GM23338 (cell line): Measurements from ENCODE around the gene EXOSC7. TPM values are rescaled to one million over a fixed set of nuclear protein-coding genes. Genes with fewer than 3 reads are reported as not detected.

Experiments used
- ATAC-seq: fragments of 200-7000 bp; cut with Tn5 transposase; 3 replicates; pipeline ENCODE4 v1.9.1; 2020
- DNase-seq: peaks from one replicate; pipeline ENCODE4 v3.0.0-alpha.2; 2015; ENCODE audit warnings: low spot score
- H2AFZ ChIP-seq: fragments of 200-600 bp; sonication (generic); 2 replicates; pipeline ENCODE4 v1.8.0; 2016; ENCODE audit warnings: antibody characterized with exemption, mild to moderate bottlenecking, moderate library complexity
- H3F3A ChIP-seq: fragments of 200-600 bp; sonication (generic); replicated peaks from 2 replicates; pipeline ENCODE4 v1.8.0; 2017; ENCODE audit warnings: antibody characterized with exemption, mixed run types, low read depth
- H3K27ac ChIP-seq: fragments of 200-600 bp; sonication (generic); 2 replicates; pipeline ENCODE4 v1.6.1; 2016; ENCODE audit warnings: low read depth
- H3K27me3 ChIP-seq: fragments of 200-600 bp; sonication (generic); 2 replicates; pipeline ENCODE4 v1.8.0; 2016; ENCODE audit warnings: mild to moderate bottlenecking, mixed run types, moderate library complexity; ENCODE audit not compliant: insufficient read depth
- H3K36me3 ChIP-seq: fragments of 200-600 bp; sonication (generic); 2 replicates; pipeline ENCODE4 v1.8.0; 2016; ENCODE audit warnings: mild to moderate bottlenecking; ENCODE audit not compliant: insufficient read depth
- H3K4me1 ChIP-seq: fragments of 200-600 bp; sonication (generic); 2 replicates; pipeline ENCODE4 v1.8.0; 2016; ENCODE audit warnings: mild to moderate bottlenecking, moderate library complexity; ENCODE audit not compliant: insufficient read depth
- H3K4me2 ChIP-seq: fragments of 200-600 bp; sonication (generic); 2 replicates; pipeline ENCODE4 v1.7.1; 2017; ENCODE audit warnings: mixed run types
- H3K4me3 ChIP-seq: fragments of 200-600 bp; sonication (generic); 2 replicates; pipeline ENCODE4 v1.6.1; 2016; ENCODE audit warnings: mixed run types
- H3K79me2 ChIP-seq: fragments of 200-600 bp; sonication (generic); replicated peaks from 2 replicates; pipeline ENCODE4 v1.8.0; 2017; ENCODE audit warnings: mild to moderate bottlenecking; ENCODE audit not compliant: insufficient read depth
- H3K9me2 ChIP-seq: fragments of 200-600 bp; sonication (generic); 2 replicates; pipeline ENCODE4 v1.8.0; 2017; ENCODE audit not compliant: insufficient read depth
- H4K20me1 ChIP-seq: fragments of 200-600 bp; sonication (generic); replicated peaks from 2 replicates; pipeline ENCODE4 v1.8.0; 2017; ENCODE audit warnings: mild to moderate bottlenecking; ENCODE audit not compliant: insufficient read depth
- H3K27ac Mint-ChIP-seq: 2 replicates; pipeline ENCODE4 v1.8.0; 2020; ENCODE audit warnings: inconsistent platforms, mild to moderate bottlenecking, moderate library complexity, mixed read lengths
- H3K27me3 Mint-ChIP-seq: 3 replicates; pipeline ENCODE4 v1.8.0; 2022; ENCODE audit warnings: low read depth, mild to moderate bottlenecking, moderate library complexity, mixed read lengths, inconsistent platforms; ENCODE audit not compliant: insufficient read depth, poor library complexity
- H3K36me3 Mint-ChIP-seq: 3 replicates; pipeline ENCODE4 v1.8.0; 2021; ENCODE audit warnings: low read depth, mild to moderate bottlenecking, inconsistent platforms, moderate library complexity, mixed read lengths
- H3K4me1 Mint-ChIP-seq: 3 replicates; pipeline ENCODE4 v1.8.0; 2020; ENCODE audit warnings: mild to moderate bottlenecking, inconsistent platforms, mixed read lengths
- H3K4me3 Mint-ChIP-seq: 3 replicates; pipeline ENCODE4 v1.8.0; 2021; ENCODE audit warnings: moderate library complexity, mild to moderate bottlenecking, inconsistent platforms, mixed read lengths
- H3K9me3 Mint-ChIP-seq: 3 replicates; pipeline ENCODE4 v1.8.0; 2020; ENCODE audit warnings: moderate library complexity, mild to moderate bottlenecking, inconsistent platforms, mixed read lengths
- CREB1 ChIP-seq: fragments of 250-450 bp; sonication (Bioruptor Pico); IDR thresholded peaks from 2 replicates; pipeline ENCODE4 v1.5.0; 2020; ENCODE audit warnings: low read depth, mild to moderate bottlenecking, moderate library complexity
- EZH2 ChIP-seq: fragments of 200-600 bp; sonication (generic); IDR thresholded peaks from one replicate; pipeline ENCODE4 v1.8.0; 2017; ENCODE audit warnings: antibody characterized with exemption, mild to moderate bottlenecking, low read depth; ENCODE audit not compliant: unreplicated experiment
- EZH2phosphoT487 ChIP-seq: fragments of 200-600 bp; sonication (generic); IDR thresholded peaks from one replicate; pipeline ENCODE4 v1.8.1; 2018; ENCODE audit warnings: antibody characterized with exemption; ENCODE audit not compliant: unreplicated experiment
- JUNB ChIP-seq: IDR thresholded peaks from one replicate; pipeline ENCODE4 v1.6.1; 2016; ENCODE audit warnings: antibody characterized with exemption; ENCODE audit not compliant: unreplicated experiment
- NANOG ChIP-seq: IDR thresholded peaks from 2 replicates; pipeline ENCODE4 v1.6.1; 2016; ENCODE audit warnings: antibody characterized with exemption, borderline replicate concordance
- POLR2AphosphoS5 ChIP-seq: IDR thresholded peaks from 2 replicates; pipeline ENCODE4 v1.6.1; 2016; ENCODE audit warnings: antibody characterized with exemption, low read depth
- STAT1 ChIP-seq: IDR thresholded peaks from one replicate; pipeline ENCODE4 v1.6.1; 2016; ENCODE audit warnings: antibody characterized with exemption; ENCODE audit not compliant: unreplicated experiment
- ZNF114 ChIP-seq: fragments of 250-450 bp; sonication (Bioruptor Pico); IDR thresholded peaks from 2 replicates; pipeline ENCODE4 v1.5.0; 2020; ENCODE audit warnings: mild to moderate bottlenecking, moderate library complexity
- polyA plus RNA-seq: library from polyadenylated mRNA; unstranded; fragments of >200 nt; fragmentation: Nextera tagmentation; extraction: Ambion mirVana; gene quantifications from 2 replicates; pipeline ENCODE4 v1.2.1, GENCODE V29; 2016
- total RNA-seq: library from RNA; depleted of rRNA; stranded (reverse); fragments of >200 nt; shearing (Covaris generic); gene quantifications from 2 replicates; pipeline ENCODE4 v1.2.3, GENCODE V29; 2014
- TF ChIP-seq, protein P1 (sequence below): IDR thresholded peaks from one replicate; pipeline ENCODE4 v1.6.1; 2018; ENCODE audit warnings: antibody characterized with exemption; ENCODE audit not compliant: unreplicated experiment
- TF ChIP-seq, protein P2 (sequence below), 2 experiments: fragments of 200-600 bp in 1 of 2; sonication (generic) in 1 of 2; conservative IDR thresholded peaks; 2 replicates each; pipeline versions ENCODE4 v1.5.1 to v1.6.1; 2016 to 2017; ENCODE audit warnings: antibody characterized with exemption in 2 of 2, low read depth in 2 of 2, mild to moderate bottlenecking in 2 of 2, moderate library complexity in 1 of 2
- TF ChIP-seq, protein P3 (sequence below): fragments of 250-450 bp; sonication (Bioruptor Pico); IDR thresholded peaks from 2 replicates; pipeline ENCODE4 v1.5.0; 2020; ENCODE audit warnings: mild to moderate bottlenecking, moderate library complexity
- TF ChIP-seq, protein P4 (sequence below): IDR thresholded peaks from 2 replicates; pipeline ENCODE4 v1.6.1; 2016; ENCODE audit warnings: antibody characterized with exemption

EXOSC7 gene
- total and polyA plus RNA-seq, 2 experiments from 2014 or later = 84.8 to 120 TPM

DNA sequence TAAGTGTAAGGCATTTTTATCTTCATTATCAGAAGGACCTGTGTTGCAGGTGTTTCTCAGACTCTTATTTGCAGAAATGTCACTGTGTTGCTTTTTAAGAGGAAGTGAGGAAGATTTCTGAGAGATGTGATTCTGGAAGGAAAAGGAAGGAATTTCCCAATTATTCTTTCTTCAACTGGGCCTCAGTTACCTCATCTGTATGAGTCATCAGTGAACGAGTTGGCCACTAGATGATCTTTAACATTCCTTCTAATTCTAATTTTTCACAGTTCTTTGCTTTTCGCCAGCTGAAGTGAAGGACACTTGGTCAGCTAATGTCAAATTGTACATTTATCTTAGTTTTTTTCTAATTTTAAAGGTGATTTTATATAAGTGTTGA is 79.0 kb downstream of the EXOSC7 start:
- Histone ChIP-seq H3K9me2 (no peaks in the 10 kb centered on the region), H3K79me2 (no peaks in the 10 kb centered on the region), H3K27ac (no peak overlapping the region), H3K36me3 (no peaks in the 10 kb centered on the region), H3F3A (no peaks in the 10 kb centered on the region), H3K27me3 (peaks cover 55% of the 10 kb centered on the region), H2AFZ (no peak overlapping the region), H3K4me3 (no peak overlapping the region), H4K20me1 (peaks cover 3% of the 10 kb centered on the region; the same call in 1 of the 2 replicates), H3K4me2 (no peak overlapping the region), H3K4me1 (peaks cover 3% of the 10 kb centered on the region)
- no peak for DNase-seq
- ATAC-seq = no peak
- TF ChIP-seq, protein P1, sequence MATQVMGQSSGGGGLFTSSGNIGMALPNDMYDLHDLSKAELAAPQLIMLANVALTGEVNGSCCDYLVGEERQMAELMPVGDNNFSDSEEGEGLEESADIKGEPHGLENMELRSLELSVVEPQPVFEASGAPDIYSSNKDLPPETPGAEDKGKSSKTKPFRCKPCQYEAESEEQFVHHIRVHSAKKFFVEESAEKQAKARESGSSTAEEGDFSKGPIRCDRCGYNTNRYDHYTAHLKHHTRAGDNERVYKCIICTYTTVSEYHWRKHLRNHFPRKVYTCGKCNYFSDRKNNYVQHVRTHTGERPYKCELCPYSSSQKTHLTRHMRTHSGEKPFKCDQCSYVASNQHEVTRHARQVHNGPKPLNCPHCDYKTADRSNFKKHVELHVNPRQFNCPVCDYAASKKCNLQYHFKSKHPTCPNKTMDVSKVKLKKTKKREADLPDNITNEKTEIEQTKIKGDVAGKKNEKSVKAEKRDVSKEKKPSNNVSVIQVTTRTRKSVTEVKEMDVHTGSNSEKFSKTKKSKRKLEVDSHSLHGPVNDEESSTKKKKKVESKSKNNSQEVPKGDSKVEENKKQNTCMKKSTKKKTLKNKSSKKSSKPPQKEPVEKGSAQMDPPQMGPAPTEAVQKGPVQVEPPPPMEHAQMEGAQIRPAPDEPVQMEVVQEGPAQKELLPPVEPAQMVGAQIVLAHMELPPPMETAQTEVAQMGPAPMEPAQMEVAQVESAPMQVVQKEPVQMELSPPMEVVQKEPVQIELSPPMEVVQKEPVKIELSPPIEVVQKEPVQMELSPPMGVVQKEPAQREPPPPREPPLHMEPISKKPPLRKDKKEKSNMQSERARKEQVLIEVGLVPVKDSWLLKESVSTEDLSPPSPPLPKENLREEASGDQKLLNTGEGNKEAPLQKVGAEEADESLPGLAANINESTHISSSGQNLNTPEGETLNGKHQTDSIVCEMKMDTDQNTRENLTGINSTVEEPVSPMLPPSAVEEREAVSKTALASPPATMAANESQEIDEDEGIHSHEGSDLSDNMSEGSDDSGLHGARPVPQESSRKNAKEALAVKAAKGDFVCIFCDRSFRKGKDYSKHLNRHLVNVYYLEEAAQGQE = no peak
- TF ChIP-seq NANOG (no peak), POLR2AphosphoS5 (no peak), EZH2 (no peak), JUNB (no peak), ZNF114 (CRISPR knock-in tag) (no peak), EZH2phosphoT487 (no peak), STAT1 (no peak), CREB1 (CRISPR knock-in tag) (no peak)
- TF ChIP-seq, protein P2, sequence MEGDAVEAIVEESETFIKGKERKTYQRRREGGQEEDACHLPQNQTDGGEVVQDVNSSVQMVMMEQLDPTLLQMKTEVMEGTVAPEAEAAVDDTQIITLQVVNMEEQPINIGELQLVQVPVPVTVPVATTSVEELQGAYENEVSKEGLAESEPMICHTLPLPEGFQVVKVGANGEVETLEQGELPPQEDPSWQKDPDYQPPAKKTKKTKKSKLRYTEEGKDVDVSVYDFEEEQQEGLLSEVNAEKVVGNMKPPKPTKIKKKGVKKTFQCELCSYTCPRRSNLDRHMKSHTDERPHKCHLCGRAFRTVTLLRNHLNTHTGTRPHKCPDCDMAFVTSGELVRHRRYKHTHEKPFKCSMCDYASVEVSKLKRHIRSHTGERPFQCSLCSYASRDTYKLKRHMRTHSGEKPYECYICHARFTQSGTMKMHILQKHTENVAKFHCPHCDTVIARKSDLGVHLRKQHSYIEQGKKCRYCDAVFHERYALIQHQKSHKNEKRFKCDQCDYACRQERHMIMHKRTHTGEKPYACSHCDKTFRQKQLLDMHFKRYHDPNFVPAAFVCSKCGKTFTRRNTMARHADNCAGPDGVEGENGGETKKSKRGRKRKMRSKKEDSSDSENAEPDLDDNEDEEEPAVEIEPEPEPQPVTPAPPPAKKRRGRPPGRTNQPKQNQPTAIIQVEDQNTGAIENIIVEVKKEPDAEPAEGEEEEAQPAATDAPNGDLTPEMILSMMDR (conservative IDR thresholded peaks at IDR 0.05; ENCODE audit: low read depth in 2 of 2) = no peak
- TF ChIP-seq, protein P3, sequence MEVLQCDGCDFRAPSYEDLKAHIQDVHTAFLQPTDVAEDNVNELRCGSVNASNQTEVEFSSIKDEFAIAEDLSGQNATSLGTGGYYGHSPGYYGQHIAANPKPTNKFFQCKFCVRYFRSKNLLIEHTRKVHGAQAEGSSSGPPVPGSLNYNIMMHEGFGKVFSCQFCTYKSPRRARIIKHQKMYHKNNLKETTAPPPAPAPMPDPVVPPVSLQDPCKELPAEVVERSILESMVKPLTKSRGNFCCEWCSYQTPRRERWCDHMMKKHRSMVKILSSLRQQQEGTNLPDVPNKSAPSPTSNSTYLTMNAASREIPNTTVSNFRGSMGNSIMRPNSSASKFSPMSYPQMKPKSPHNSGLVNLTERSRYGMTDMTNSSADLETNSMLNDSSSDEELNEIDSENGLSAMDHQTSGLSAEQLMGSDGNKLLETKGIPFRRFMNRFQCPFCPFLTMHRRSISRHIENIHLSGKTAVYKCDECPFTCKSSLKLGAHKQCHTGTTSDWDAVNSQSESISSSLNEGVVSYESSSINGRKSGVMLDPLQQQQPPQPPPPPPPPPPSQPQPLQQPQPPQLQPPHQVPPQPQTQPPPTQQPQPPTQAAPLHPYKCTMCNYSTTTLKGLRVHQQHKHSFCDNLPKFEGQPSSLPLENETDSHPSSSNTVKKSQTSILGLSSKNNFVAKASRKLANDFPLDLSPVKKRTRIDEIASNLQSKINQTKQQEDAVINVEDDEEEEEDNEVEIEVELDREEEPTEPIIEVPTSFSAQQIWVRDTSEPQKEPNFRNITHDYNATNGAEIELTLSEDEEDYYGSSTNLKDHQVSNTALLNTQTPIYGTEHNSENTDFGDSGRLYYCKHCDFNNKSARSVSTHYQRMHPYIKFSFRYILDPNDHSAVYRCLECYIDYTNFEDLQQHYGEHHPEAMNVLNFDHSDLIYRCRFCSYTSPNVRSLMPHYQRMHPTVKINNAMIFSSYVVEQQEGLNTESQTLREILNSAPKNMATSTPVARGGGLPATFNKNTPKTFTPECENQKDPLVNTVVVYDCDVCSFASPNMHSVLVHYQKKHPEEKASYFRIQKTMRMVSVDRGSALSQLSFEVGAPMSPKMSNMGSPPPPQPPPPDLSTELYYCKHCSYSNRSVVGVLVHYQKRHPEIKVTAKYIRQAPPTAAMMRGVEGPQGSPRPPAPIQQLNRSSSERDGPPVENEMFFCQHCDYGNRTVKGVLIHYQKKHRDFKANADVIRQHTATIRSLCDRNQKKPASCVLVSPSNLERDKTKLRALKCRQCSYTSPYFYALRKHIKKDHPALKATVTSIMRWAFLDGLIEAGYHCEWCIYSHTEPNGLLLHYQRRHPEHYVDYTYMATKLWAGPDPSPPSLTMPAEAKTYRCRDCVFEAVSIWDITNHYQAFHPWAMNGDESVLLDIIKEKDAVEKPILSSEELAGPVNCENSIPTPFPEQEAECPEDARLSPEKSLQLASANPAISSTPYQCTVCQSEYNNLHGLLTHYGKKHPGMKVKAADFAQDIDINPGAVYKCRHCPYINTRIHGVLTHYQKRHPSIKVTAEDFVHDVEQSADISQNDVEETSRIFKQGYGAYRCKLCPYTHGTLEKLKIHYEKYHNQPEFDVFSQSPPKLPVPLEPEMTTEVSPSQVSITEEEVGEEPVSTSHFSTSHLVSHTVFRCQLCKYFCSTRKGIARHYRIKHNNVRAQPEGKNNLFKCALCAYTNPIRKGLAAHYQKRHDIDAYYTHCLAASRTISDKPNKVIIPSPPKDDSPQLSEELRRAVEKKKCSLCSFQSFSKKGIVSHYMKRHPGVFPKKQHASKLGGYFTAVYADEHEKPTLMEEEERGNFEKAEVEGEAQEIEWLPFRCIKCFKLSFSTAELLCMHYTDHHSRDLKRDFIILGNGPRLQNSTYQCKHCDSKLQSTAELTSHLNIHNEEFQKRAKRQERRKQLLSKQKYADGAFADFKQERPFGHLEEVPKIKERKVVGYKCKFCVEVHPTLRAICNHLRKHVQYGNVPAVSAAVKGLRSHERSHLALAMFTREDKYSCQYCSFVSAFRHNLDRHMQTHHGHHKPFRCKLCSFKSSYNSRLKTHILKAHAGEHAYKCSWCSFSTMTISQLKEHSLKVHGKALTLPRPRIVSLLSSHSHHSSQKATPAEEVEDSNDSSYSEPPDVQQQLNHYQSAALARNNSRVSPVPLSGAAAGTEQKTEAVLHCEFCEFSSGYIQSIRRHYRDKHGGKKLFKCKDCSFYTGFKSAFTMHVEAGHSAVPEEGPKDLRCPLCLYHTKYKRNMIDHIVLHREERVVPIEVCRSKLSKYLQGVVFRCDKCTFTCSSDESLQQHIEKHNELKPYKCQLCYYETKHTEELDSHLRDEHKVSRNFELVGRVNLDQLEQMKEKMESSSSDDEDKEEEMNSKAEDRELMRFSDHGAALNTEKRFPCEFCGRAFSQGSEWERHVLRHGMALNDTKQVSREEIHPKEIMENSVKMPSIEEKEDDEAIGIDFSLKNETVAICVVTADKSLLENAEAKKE (CRISPR knock-in tag) = no peak
- TF ChIP-seq, protein P4, sequence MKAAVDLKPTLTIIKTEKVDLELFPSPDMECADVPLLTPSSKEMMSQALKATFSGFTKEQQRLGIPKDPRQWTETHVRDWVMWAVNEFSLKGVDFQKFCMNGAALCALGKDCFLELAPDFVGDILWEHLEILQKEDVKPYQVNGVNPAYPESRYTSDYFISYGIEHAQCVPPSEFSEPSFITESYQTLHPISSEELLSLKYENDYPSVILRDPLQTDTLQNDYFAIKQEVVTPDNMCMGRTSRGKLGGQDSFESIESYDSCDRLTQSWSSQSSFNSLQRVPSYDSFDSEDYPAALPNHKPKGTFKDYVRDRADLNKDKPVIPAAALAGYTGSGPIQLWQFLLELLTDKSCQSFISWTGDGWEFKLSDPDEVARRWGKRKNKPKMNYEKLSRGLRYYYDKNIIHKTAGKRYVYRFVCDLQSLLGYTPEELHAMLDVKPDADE = no peak
- Mint-ChIP-seq H3K27me3 (peaks cover 48% of the 10 kb centered on the region), H3K4me3 (no peak overlapping the region), H3K9me3 (no peaks in the 10 kb centered on the region), H3K36me3 (no peaks in the 10 kb centered on the region), H3K27ac (no peak overlapping the region), H3K4me1 (peaks cover 17% of the 10 kb centered on the region)
